Measurements from ENCODE around the gene CCL14. TPM values are rescaled to one million over a fixed set of nuclear protein-coding genes. Genes with fewer than 3 reads are reported as not detected.

Gene CCL14
- total and polyA plus RNA-seq, 2 donors (not counting 1 experiment from before 2014, with no cell fraction given): not detected

DNA sequence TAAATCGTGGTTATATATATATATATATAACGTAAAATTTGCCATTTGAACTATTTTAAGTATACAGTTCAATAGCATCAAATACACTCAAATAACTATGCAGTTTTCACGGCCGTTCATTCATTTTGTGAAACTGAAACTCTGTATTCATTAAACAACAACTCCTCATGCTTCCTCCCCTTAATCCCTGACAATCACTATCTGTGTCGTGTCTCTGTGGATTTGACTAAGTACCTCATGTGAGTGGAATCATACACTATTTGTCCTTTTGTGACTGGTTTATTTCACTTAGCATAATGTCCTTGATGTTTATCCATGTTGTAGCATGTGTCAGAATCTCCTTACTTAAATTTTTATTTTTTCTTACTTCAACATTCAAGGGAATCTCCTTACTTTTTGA, 28.4 kb upstream of the CCL14 start:
- TF ChIP-seq, protein P1, sequence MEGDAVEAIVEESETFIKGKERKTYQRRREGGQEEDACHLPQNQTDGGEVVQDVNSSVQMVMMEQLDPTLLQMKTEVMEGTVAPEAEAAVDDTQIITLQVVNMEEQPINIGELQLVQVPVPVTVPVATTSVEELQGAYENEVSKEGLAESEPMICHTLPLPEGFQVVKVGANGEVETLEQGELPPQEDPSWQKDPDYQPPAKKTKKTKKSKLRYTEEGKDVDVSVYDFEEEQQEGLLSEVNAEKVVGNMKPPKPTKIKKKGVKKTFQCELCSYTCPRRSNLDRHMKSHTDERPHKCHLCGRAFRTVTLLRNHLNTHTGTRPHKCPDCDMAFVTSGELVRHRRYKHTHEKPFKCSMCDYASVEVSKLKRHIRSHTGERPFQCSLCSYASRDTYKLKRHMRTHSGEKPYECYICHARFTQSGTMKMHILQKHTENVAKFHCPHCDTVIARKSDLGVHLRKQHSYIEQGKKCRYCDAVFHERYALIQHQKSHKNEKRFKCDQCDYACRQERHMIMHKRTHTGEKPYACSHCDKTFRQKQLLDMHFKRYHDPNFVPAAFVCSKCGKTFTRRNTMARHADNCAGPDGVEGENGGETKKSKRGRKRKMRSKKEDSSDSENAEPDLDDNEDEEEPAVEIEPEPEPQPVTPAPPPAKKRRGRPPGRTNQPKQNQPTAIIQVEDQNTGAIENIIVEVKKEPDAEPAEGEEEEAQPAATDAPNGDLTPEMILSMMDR (conservative IDR thresholded peaks at IDR 0.05 in 1 of 2, IDR thresholded peaks at IDR 0.05 in 1 of 2; ENCODE audit: low read depth in 1 of 2, low read length in 2 of 2): no peak
- H3K36me3 ChIP-seq (ENCODE audit: control insufficient read depth, insufficient read depth, low read length): no peaks in the 10 kb centered on the region

DNA sequence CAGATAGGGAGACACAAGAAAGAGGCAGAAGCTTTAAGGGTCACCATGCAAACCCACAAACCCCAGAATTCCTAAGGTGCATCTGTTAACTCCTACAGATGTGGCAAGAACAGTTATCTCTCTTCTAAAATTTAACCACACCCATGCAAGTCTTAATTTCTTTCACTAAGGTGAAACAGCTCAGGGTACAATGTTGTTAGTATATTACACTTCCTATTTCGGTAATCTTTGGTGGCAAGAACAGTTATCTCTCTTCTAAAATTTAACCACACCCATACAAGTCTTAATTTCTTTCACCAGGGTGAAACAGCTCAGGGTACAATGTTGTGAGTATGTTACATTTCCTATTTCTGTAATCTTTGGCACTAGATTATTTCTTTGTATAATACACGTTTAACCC, 24.7 kb upstream of the CCL14 start:
- Histone ChIP-seq H4K20me1 (ENCODE audit: control insufficient read depth, extremely low read depth, insufficient read depth, low read length) (no peaks in the 10 kb centered on the region), H3K4me1 (ENCODE audit: control insufficient read depth, extremely low read depth, insufficient read depth, low read length) (no peaks in the 10 kb centered on the region), H3K36me3 (ENCODE audit: control insufficient read depth, insufficient read depth, low read length) (no peaks in the 10 kb centered on the region), H3K9ac (ENCODE audit: insufficient read depth, low read length) (no peak overlapping the region), H3K79me2 (ENCODE audit: control insufficient read depth, insufficient read depth, low read length) (no peaks in the 10 kb centered on the region), H3K27ac (ENCODE audit: insufficient read depth, low read length) (no peak overlapping the region), H2AFZ (ENCODE audit: low read length) (no peak overlapping the region), H3K27me3 (ENCODE audit: control insufficient read depth, insufficient read depth, low read length) (no peaks in the 10 kb centered on the region), H3K4me2 (ENCODE audit: extremely low read depth, insufficient read depth, low read length) (no peak overlapping the region), H3K4me3 (replicated peaks in 1 of 4; ENCODE audit: control extremely low read depth in 1 of 4, insufficient read depth in 1 of 4, low read depth in 3 of 4, low read length in 4 of 4) (no peak overlapping the region), H3K9me3 (ENCODE audit: control insufficient read depth, insufficient read depth, low read depth, low read length) (no peaks in the 10 kb centered on the region)
- TF ChIP-seq, protein P1 (conservative IDR thresholded peaks at IDR 0.05 in 1 of 2, IDR thresholded peaks at IDR 0.05 in 1 of 2; ENCODE audit: low read depth in 1 of 2, low read length in 2 of 2): no peak
- no peak for TF ChIP-seq EZH2 (IDR thresholded peaks at IDR 0.05; ENCODE audit: low read length, missing control alignments)
- no peak for DNase-seq (ENCODE audit: low read depth in 2 of 2)

More for the DNA sequence above, 28.4 kb upstream of the CCL14 start:
- H3K27ac ChIP-seq (ENCODE audit: insufficient read depth, low read length): no peak overlapping the region
- no peak overlapping the region for H3K9ac ChIP-seq (ENCODE audit: insufficient read depth, low read length)
- no peak overlapping the region for H3K4me3 ChIP-seq (replicated peaks in 1 of 4; ENCODE audit: control extremely low read depth in 1 of 4, insufficient read depth in 1 of 4, low read depth in 3 of 4, low read length in 4 of 4)
- H2AFZ ChIP-seq (ENCODE audit: low read length): no peak overlapping the region
- H3K4me2 ChIP-seq (ENCODE audit: extremely low read depth, insufficient read depth, low read length): no peak overlapping the region
- H3K4me1 ChIP-seq (ENCODE audit: control insufficient read depth, extremely low read depth, insufficient read depth, low read length): no peaks in the 10 kb centered on the region
- H3K27me3 ChIP-seq (ENCODE audit: control insufficient read depth, insufficient read depth, low read length): no peaks in the 10 kb centered on the region
- H4K20me1 ChIP-seq (ENCODE audit: control insufficient read depth, extremely low read depth, insufficient read depth, low read length): no peaks in the 10 kb centered on the region
- DNase-seq (ENCODE audit: low read depth in 2 of 2): no peak
- H3K9me3 ChIP-seq (ENCODE audit: control insufficient read depth, insufficient read depth, low read depth, low read length): no peaks in the 10 kb centered on the region
- H3K79me2 ChIP-seq (ENCODE audit: control insufficient read depth, insufficient read depth, low read length): no peaks in the 10 kb centered on the region

DNA sequence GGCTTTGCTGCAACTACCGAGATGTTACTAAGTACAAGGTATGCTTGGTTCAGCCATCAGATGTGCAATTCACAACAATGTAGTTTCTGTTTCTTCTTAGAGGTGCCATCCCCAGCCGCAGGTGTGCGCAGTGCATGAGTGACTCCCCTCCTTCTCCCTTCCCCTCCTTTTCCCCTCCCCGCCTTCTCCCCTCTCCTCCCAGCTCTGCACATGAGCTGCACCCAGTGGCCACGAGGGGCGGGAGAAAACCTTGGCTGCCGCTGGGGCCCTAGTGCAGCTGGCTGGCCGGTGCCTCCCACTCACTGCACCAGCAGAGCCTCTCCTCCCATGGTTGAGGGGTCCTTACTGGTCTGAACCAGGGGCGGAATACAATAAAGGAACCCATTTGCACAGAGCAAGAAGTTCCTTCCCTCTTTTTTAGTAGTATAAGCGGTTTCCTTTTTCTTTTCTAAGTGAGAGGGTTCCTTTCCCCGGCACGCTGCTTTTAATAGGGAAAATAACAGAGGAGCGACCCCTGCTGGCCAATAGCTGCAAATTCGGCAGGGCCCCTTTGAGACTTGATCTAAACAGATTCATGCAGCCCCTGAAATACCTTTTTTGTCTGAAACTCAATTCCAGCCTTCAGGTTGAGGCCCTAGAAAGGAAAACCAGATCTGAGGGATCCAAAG, 22.6 kb upstream of the CCL14 start:
- no peak overlapping the region for H2AFZ ChIP-seq (ENCODE audit: low read length)
- H3K9me3 ChIP-seq (ENCODE audit: control insufficient read depth, insufficient read depth, low read depth, low read length): no peaks in the 10 kb centered on the region
- peak in 1 of 2 donors; percentile 12 for DNase-seq (ENCODE audit: low read depth in 2 of 2)
- H3K4me2 ChIP-seq (ENCODE audit: extremely low read depth, insufficient read depth, low read length): no peak overlapping the region
- no peaks in the 10 kb centered on the region for H3K36me3 ChIP-seq (ENCODE audit: control insufficient read depth, insufficient read depth, low read length)
- H4K20me1 ChIP-seq (ENCODE audit: control insufficient read depth, extremely low read depth, insufficient read depth, low read length): no peaks in the 10 kb centered on the region
- TF ChIP-seq EZH2 (IDR thresholded peaks at IDR 0.05; ENCODE audit: low read length, missing control alignments): no peak
- TF ChIP-seq, protein P1 (conservative IDR thresholded peaks at IDR 0.05 in 1 of 2, IDR thresholded peaks at IDR 0.05 in 1 of 2; ENCODE audit: low read depth in 1 of 2, low read length in 2 of 2): peak; percentile 30 to 33
- H3K27ac ChIP-seq (ENCODE audit: insufficient read depth, low read length): no peak overlapping the region
- H3K79me2 ChIP-seq (ENCODE audit: control insufficient read depth, insufficient read depth, low read length): no peaks in the 10 kb centered on the region
- no peak overlapping the region for H3K4me3 ChIP-seq (replicated peaks in 1 of 4; ENCODE audit: control extremely low read depth in 1 of 4, insufficient read depth in 1 of 4, low read depth in 3 of 4, low read length in 4 of 4)
- H3K27me3 ChIP-seq (ENCODE audit: control insufficient read depth, insufficient read depth, low read length): no peaks in the 10 kb centered on the region
- no peak overlapping the region for H3K9ac ChIP-seq (ENCODE audit: insufficient read depth, low read length)
- no peaks in the 10 kb centered on the region for H3K4me1 ChIP-seq (ENCODE audit: control insufficient read depth, extremely low read depth, insufficient read depth, low read length)

Data from fibroblast of lung (primary cell).